Transverse colon (tissue), 4 donors: ENCODE measurements around the gene C7orf25. TPM values are rescaled to one million over a fixed set of nuclear protein-coding genes. Genes with fewer than 3 reads are reported as not detected.

Experiments used
- DNase-seq: peaks from one replicate; pipeline ENCODE4 v3.0.0-alpha.2; 2019
- H3K27ac ChIP-seq, 4 donors: fragments of 200-600 bp; sonication (generic); 2 replicates each; pipeline ENCODE4 v1.5.1; 2016 to 2018; ENCODE audit warnings: inconsistent platforms in 4 of 4
- H3K27me3 ChIP-seq: fragments of 200-600 bp; sonication (generic); 2 replicates; pipeline ENCODE4 v1.5.1; 2017; ENCODE audit warnings: inconsistent platforms
- H3K36me3 ChIP-seq, 4 donors: fragments of 200-600 bp; sonication (generic); 2 replicates each; pipeline ENCODE4 v1.5.1; 2017 to 2019; ENCODE audit warnings: inconsistent platforms in 4 of 4
- H3K4me1 ChIP-seq, 4 donors: fragments of 200-600 bp; sonication (generic); 2 replicates each; pipeline ENCODE4 v1.5.1; 2017 to 2020; ENCODE audit warnings: inconsistent platforms in 4 of 4
- H3K4me3 ChIP-seq, 4 donors: fragments of 200-600 bp; sonication (generic); 1 replicate in 1 of 4; 2 replicates in 3 of 4; pipeline versions ENCODE4 v1.5.1 to v1.6.1; 2017 to 2019; ENCODE audit warnings: inconsistent platforms in 4 of 4
- H3K9me3 ChIP-seq, 2 donors: fragments of 200-600 bp; sonication (generic); 2 replicates each; pipeline ENCODE4 v1.5.1; 2017 to 2019; ENCODE audit warnings: inconsistent platforms in 2 of 2
- CTCF ChIP-seq, 5 experiments: fragments of 200-600 bp in 3 of 5; fragments of 450-650 bp in 2 of 5; sonication (generic) in 3 of 5; IDR thresholded peaks; 1 replicate in 2 of 5; 2 replicates in 3 of 5; pipeline ENCODE4 v1.5.1; 2016 to 2017; ENCODE audit warnings: antibody characterized with exemption in 5 of 5, inconsistent platforms in 3 of 5, mild to moderate bottlenecking in 2 of 5, moderate library complexity in 1 of 5
- EP300 ChIP-seq: sonication (generic); formaldehyde crosslinking; IDR thresholded peaks from one replicate; pipeline ENCODE4 v1.6.1; 2017; ENCODE audit warnings: antibody characterized with exemption, low read depth
- POLR2A ChIP-seq: fragments of 450-650 bp; IDR thresholded peaks from one replicate; pipeline ENCODE4 v1.6.1; 2016; ENCODE audit warnings: antibody characterized with exemption, mild to moderate bottlenecking, moderate library complexity
- POLR2AphosphoS5 ChIP-seq, 3 donors: sonication (generic); formaldehyde crosslinking; IDR thresholded peaks; one replicate each; pipeline ENCODE4 v1.6.1; 2016; ENCODE audit warnings: antibody characterized with exemption in 3 of 3
- WGBS, 2 donors: methylation state at CpG; one replicate each; pipeline ENCODE4 v1.1.5; 2018; ENCODE audit warnings: low coverage in 1 of 2; 5-methylcytosine and 5-hydroxymethylcytosine counted together
- in situ Hi-C, 4 donors: fragments of 200-750 bp; cut with MboI; loops; one replicate each; pipeline versions ENCODE4 v1.15.0 to v1.15.1; 2017; ENCODE audit warnings: low sequenced_read_pairs in 3 of 4, low pct_ligation_motif_present in 1 of 4, low pct_unique_long_range_greater_than_20kb in 1 of 4
- intact Hi-C: fragments of 100-400 bp; cut with DNase I; formaldehyde crosslinking; loops from one replicate; pipeline ENCODE4 v1.15.1; 2023; ENCODE audit warnings: low total_unique reads
- total RNA-seq, 4 donors: library from RNA; depleted of rRNA; stranded (reverse); fragments of >200 nt; gene quantifications; one replicate each; pipeline ENCODE4 v1.1.0, GENCODE V29; 2016

C7orf25 gene
- total RNA-seq, 4 donors from 2014 or later, result 7.0 to 11.6 (median 9.7) TPM

DNA sequence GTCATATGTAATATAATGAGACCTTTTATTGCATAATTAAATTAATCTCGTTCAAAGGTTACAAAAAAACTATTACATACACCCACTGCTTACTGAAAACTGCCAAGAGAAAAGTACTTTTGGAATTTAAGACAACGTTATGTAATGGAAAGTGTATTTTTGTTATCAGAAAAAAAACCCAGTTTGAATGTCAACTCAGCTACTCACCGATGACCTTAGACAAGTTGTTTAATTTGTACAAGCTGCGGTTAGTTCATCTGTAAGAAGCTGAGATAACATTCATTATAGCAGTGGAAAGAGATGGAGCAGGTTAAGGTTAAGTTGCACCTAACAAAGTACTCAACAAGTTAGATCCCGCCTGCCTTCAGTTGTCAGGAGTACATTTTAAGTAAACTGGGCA lies 19.0 kb upstream of the C7orf25 start:
- in situ Hi-C loops (loop anchor here (10.0 to 25.0 kb wide), 5 partner anchors 324 to 931 kb away; partner anchors contain the start of gene MRPS24 (in 1 of the 4)), intact Hi-C loops (no loop called here)
- 3 to 8% methylated on average over 5 of the region's 5 CpGs for WGBS, 2 donors
- peak overlapping the region; percentile 72 to 91 (median 78) for H3K4me3 ChIP-seq
- peaks cover 0 to 28% (median 9%) of the 10 kb centered on the region in 4 donors for H3K36me3 ChIP-seq
- no peaks in the 10 kb centered on the region for H3K27me3 ChIP-seq
- H3K9me3 ChIP-seq, result no peaks in the 10 kb centered on the region
- DNase-seq, result no peak
- no peak for TF ChIP-seq EP300
- TF ChIP-seq POLR2A, result no peak
- no peak for TF ChIP-seq CTCF (IDR thresholded peaks at IDR 0.05)
- no peak for TF ChIP-seq POLR2AphosphoS5 (IDR thresholded peaks at IDR 0.05)
- peak overlapping the region in 2 of 4 donors; percentile 89 to 91 for H3K27ac ChIP-seq
- H3K4me1 ChIP-seq, result peaks cover 21 to 55% (median 31%) of the 10 kb centered on the region in 4 donors

GRCh38 chr7:42929449-42929848 lies 17.6 kb upstream of the C7orf25 start:
- whole genome bisulfite sequencing, 2 donors, result 52 to 80% methylated on average over 2 to 3 of the region's 3 CpGs
- intact Hi-C loops, result no loop called here
- H3K4me3 ChIP-seq, result no peak overlapping the region
- TF ChIP-seq CTCF (IDR thresholded peaks at IDR 0.05) (no peak), POLR2A (no peak)
- no peak overlapping the region for H3K27ac ChIP-seq
- no peak for DNase-seq
- H3K36me3 ChIP-seq, result peaks cover 0 to 28% (median 9%) of the 10 kb centered on the region in 4 donors
- H3K27me3 ChIP-seq, result no peaks in the 10 kb centered on the region
- peaks cover 21 to 53% (median 31%) of the 10 kb centered on the region in 4 donors for H3K4me1 ChIP-seq
- H3K9me3 ChIP-seq, result no peaks in the 10 kb centered on the region
- in situ Hi-C loops, result loop anchor here in 3 of 4 donors (25.0 kb wide), 3 partner anchors 783 to 933 kb away; partner anchors contain the start of gene MRPS24 (in 1 of the 3)

DNA sequence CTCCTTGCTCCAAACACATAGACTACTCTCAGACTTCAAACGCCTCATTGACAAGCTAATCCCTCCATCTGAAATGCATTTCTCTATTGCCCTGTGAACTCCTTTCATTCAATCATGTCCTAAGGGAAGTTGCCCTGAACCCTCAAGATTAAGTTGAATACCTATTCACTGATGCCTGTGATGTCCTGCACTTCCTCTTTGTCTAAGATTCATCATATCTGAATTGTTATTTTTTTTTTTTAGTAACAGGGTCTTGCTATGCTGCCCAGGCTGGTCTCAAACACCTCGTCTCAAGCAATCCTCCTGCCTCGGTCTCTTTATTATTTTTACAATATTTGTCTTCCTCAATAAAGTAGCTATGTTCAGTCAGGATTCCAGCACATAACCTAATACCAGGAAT lies 16.9 kb upstream of the C7orf25 start:
- in situ Hi-C loops, result loop anchor here in 3 of 4 donors (25.0 kb wide), 3 partner anchors 784 to 934 kb away; partner anchors contain the start of gene MRPS24 (in 1 of the 3)
- H3K27me3 ChIP-seq, result no peaks in the 10 kb centered on the region
- TF ChIP-seq EP300, result no peak
- peaks cover 0 to 35% (median 11%) of the 10 kb centered on the region in 4 donors for H3K36me3 ChIP-seq
- intact Hi-C loops, result no loop called here
- no peak overlapping the region for H3K4me3 ChIP-seq
- H3K27ac ChIP-seq, result no peak overlapping the region
- 44% methylated on average over 3 of the region's 3 CpGs for WGBS, 2 donors
- no peaks in the 10 kb centered on the region for H3K9me3 ChIP-seq
- no peak for DNase-seq
- H3K4me1 ChIP-seq, result peaks cover 21 to 47% (median 30%) of the 10 kb centered on the region in 4 donors

GRCh38 chr7:42926204-42926603 lies 14.3 kb upstream of the C7orf25 start:
- in situ Hi-C loops, result loop anchor here in 3 of 4 donors (25.0 kb wide), 3 partner anchors 786 to 936 kb away; partner anchors contain the start of gene MRPS24 (in 1 of the 3)
- no peak for DNase-seq
- TF ChIP-seq CTCF (IDR thresholded peaks at IDR 0.05) (no peak), POLR2A (no peak)
- Histone ChIP-seq H3K9me3 (no peaks in the 10 kb centered on the region), H3K4me3 (no peak overlapping the region), H3K27me3 (no peaks in the 10 kb centered on the region), H3K4me1 (peaks cover 17 to 38% (median 21%) of the 10 kb centered on the region in 4 donors), H3K36me3 (peaks cover 0 to 59% (median 20%) of the 10 kb centered on the region in 4 donors), H3K27ac (no peak overlapping the region)
- intact Hi-C loops, result no loop called here
- 75 to 78% methylated on average over 5 of the region's 5 CpGs for WGBS, 2 donors

DNA sequence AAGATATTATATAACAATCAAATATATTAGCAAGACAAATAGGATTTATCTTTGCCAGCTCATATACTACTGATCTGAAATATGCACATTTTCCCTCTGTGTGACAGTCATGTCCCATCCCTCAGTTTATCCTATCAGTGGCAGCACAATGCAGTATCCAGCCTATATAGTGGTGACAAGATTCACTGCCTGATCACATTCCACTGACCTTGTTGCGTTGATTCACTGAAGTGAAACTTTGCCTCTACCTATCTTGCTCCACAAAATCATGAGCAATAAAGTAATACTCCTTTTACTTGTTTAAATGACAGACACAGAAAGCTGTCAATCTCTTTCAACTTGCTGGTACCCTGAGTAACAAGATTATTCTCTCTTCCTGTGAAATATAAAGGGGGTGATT lies 13.8 kb upstream of the C7orf25 start:
- in situ Hi-C loops, result loop anchor here in 3 of 4 donors (25.0 kb wide), 3 partner anchors 787 to 937 kb away; partner anchors contain the start of gene MRPS24 (in 1 of the 3)
- intact Hi-C loops, result no loop called here

More for the DNA sequence above, 13.8 kb upstream of the C7orf25 start:
- Histone ChIP-seq H3K27ac (no peak overlapping the region), H3K27me3 (no peaks in the 10 kb centered on the region), H3K36me3 (peaks cover 0 to 64% (median 23%) of the 10 kb centered on the region in 4 donors), H3K9me3 (no peaks in the 10 kb centered on the region), H3K4me1 (peaks cover 13 to 33% (median 17%) of the 10 kb centered on the region in 4 donors), H3K4me3 (no peak overlapping the region)
- no peak for DNase-seq
- 95% methylated on average over 1 of the region's 1 CpG; no CpG with 5 or more reads in 1 of the 2 donors for WGBS, 2 donors
- TF ChIP-seq EP300 (no peak), CTCF (IDR thresholded peaks at IDR 0.05) (no peak), POLR2A (no peak), POLR2AphosphoS5 (IDR thresholded peaks at IDR 0.05) (no peak)
